ENCODE data around the gene PASK.
A peak's percentile ranks its signal among the peaks of the same experiment; 100 is the strongest.
"Not testable (repeated sequence)": the region's sequence is repeated elsewhere in the genome, so short reads cannot be mapped to it uniquely, and the experiment has no call there.

PASK gene

GRCh38 chr2:241107031-241107783, 42.1 kb downstream of the PASK start:
- no peak for DNase-seq (ENCODE audit: low read depth in 2 of 2)

DNA sequence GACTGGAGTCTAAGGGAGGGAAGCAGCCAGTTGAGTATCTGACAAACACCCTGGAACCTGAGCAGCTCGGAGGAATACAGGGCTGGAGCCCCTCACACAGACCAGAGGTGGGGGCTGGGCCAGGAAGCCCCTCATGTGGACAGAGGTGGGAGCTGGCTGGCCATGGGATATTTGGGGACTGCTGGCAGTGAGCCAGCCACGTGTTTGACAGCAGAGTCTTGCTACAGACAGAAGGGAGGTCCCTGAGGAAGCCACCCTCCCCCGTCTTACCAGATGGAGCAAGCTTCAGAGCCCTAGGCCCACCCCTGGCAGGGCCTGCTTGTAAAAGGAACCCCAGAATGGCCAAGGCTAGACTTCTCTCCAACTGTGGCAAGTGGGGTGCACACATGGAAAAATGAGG, 43.6 kb downstream of the PASK start:
- DNase-seq (ENCODE audit: low read depth in 2 of 2) = no peak

DNA sequence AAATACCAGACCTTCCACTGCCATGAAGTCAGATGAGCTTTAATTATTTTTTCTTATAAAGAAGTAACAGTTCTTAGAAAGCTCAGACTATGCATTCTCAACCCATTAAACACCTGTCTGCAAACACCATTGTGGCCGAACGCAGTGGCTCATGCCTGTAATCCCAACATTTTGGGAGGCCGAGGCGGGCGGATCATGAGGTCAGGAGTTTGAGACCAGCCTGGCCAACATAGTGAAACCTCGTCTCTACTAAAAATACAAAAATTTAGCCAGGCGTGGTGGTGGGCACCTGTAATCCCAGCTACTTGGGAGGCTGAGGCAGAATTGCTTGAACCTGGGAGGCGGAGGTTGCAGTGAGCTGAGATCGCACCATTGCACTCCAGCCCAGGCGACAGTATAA, 44.7 kb downstream of the PASK start:
- not testable (repeated sequence) for DNase-seq (ENCODE audit: low read depth in 2 of 2)

DNA sequence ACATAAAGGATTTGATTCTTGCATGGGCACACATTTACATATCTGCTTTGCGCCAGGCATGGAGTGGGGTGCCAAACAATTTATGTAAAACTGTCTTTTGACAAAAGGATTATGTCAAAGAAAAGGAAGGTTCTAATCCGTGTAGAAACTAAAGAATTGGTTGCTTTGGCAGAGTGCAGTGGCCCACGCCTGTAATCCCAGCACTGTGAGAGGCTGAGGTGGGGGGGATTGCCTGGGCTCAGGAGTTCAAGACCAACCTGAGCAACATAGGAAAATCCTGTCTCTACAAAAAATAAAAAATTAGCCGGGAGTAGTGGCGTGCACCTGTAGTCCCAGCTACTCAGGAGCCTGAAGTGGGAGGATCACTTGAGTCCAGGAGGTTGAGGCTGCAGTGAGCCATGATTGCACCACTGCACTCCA, 46.1 kb downstream of the PASK start:
- no peak for DNase-seq (ENCODE audit: low read depth in 2 of 2)

DNA sequence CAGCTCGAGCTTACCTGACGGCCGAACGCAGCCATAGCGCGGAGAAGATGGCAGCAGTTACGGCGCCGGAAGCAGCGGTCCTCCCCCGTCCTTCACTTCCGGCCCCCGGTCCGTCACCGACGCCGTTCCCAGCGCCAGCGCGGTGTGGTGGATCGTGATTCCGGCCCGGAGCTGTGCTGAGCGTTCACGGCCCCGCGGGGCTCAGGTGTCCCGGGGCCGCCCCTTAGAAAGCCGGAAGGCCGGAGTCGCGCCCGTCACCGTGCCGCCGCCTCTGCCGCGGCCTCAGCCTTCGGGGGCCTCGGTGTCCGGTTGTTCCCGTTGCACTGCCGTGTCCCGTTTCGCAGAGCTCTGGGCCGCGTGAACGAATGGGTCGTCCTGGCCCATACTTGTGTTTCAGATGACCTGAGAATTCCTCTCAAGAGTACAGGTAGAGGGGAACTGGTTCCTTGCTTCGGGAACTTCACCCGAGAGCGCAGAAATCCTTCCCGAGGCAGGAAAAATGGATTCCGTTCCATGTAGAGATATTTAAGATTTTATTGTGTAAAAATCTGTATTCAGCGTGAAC, 47.0 kb downstream of the PASK start, which contains the start of gene MTERF4:
MTERF4 (minus strand) TSS at position 49 of the 565 bp plus-strand sequence; CDS start at position 35, 14 bp downstream.
- peak; percentile 71 to 74 for DNase-seq (ENCODE audit: low read depth in 2 of 2)

- DNase-seq (ENCODE audit: low read depth in 2 of 2) = no peak
Measured at GRCh38 chr2:241099246-241099645, 50.0 kb downstream of the PASK start.

GRCh38 chr2:241096979-241097378, 52.3 kb downstream of the PASK start:
- no peak for DNase-seq (ENCODE audit: low read depth in 2 of 2)

GRCh38 chr2:241095594-241096290, 53.5 kb downstream of the PASK start:
- DNase-seq (ENCODE audit: low read depth in 2 of 2) = peak in 1 of 2 donors; percentile 23

GRCh38 chr2:241094924-241095420, 54.3 kb downstream of the PASK start:
- DNase-seq (ENCODE audit: low read depth in 2 of 2) = no peak

DNA sequence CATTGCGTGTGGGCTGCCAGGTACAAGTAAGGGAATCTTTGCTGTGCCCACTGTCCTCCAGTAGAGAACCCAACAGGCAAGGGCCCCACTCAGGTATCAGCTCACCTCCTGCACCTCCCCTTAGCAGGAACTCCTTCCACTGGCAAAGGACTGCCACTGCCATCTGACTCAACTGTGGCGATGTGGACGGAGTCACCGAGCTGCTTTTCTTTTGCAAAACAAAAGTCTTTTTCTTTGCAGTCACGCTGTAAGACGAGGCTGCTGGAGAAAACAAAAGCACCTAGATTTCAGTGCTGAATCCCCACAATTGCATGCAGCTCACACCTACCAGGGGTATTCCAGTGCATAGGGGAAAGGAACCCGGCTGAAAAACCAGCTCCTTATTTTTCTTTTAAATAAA, 55.1 kb downstream of the PASK start:
- no peak for DNase-seq (ENCODE audit: low read depth in 2 of 2)

GRCh38 chr2:241093133-241093781, 56.0 kb downstream of the PASK start:
- DNase-seq (ENCODE audit: low read depth in 2 of 2) = not testable (repeated sequence)

- no peak for DNase-seq (ENCODE audit: low read depth in 2 of 2)
Measured at GRCh38 chr2:241092677-241093076, 56.6 kb downstream of the PASK start.

- no peak for DNase-seq (ENCODE audit: low read depth in 2 of 2)
Measured at GRCh38 chr2:241091734-241092445, 57.4 kb downstream of the PASK start.

- DNase-seq (ENCODE audit: low read depth in 2 of 2) = no peak
Measured at GRCh38 chr2:241091201-241091600, 58.1 kb downstream of the PASK start.

DNA sequence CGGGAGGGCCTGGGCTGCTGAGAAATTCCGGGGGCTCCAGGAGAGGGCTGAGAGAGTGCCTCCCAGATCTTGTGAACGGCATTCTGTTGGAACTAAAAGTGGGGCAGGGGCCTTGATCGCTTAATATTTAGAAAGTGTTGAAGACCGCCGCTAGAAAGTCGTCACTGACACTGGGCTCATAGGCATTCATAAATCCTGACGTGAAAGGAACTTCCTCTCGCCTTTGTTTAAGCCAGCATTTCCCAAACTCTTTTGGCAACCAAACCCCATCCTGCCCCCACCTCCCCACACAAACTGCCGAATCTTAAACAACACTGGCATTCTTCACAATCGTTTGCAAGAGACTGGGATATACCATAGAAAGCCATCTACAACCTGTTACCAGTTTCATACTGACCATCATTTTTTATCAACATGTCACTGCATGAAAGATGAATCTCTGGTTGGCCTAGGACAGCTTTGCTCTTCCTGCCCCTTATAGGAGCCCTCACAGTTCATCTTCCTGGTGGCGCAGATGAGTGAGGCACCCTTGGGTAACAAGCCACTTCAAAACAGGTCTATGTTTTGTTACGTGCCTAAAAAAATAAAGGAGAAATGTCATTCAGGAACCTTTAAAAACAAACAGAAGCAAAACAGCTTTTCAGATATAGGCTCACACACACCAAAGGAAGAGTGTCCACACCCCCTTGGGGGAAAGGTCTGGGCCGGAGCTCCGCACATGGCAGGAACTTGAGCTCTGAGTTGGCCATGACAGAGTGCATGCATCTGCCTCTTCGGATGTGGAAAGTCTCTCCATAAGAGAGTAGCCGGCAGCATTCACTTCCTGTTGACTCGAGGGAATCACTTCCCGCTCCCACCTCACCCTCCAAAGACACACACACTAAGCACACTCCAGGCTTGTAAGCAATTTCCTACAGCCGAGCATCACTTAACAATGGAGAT, 60.2 kb downstream of the PASK start:
- DNase-seq (ENCODE audit: low read depth in 2 of 2) = no peak

- no peak for DNase-seq (ENCODE audit: low read depth in 2 of 2)
Measured at GRCh38 chr2:241088376-241088775, 60.9 kb downstream of the PASK start.

- DNase-seq (ENCODE audit: low read depth in 2 of 2) = no peak
Measured at GRCh38 chr2:241087420-241088268, 61.6 kb downstream of the PASK start.

DNA sequence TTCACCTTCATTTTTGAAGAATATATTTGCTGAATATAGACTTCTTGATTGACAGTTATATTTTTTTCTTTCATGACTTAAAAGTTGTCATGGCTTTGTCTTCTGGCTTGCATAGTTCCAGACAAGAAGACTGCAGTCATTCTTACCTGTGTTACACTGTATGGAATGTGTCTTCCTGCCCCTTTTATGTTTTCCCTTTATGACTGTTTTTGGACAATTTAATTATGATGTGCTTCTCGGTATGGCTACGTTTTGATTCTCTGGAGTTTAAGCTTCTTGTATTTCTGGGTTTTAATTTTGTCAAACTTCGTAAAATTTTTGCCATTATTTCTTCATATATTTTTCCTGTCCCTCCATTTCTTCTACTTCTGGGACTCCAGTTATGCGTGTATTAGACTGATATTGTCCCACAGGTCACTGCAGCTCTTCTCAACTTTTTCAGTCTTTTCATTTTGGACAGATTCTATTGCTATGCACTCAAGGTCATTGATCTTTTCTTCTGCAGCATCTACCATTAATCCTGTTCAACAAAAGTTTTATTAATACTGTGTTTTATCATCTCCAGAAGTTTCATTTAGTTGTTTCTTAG, 64.3 kb downstream of the PASK start:
- no peak for DNase-seq (ENCODE audit: low read depth in 2 of 2)

- no peak for DNase-seq (ENCODE audit: low read depth in 2 of 2)
Measured at GRCh38 chr2:241083091-241083415, 66.2 kb downstream of the PASK start.
